GM19395 (cell line): ENCODE results near the gene IKBKG.
"Not testable (repeated sequence)": the region's sequence is repeated elsewhere in the genome, so short reads cannot be mapped to it uniquely, and the experiment has no call there.

Experiments
- ATAC-seq: cut with Tn5 transposase; IDR thresholded peaks from one replicate; pipeline ENCODE4 v1.9.1; 2021; ENCODE audit warnings: mild to moderate bottlenecking, moderate library complexity; ENCODE audit not compliant: unreplicated experiment

IKBKG gene

DNA sequence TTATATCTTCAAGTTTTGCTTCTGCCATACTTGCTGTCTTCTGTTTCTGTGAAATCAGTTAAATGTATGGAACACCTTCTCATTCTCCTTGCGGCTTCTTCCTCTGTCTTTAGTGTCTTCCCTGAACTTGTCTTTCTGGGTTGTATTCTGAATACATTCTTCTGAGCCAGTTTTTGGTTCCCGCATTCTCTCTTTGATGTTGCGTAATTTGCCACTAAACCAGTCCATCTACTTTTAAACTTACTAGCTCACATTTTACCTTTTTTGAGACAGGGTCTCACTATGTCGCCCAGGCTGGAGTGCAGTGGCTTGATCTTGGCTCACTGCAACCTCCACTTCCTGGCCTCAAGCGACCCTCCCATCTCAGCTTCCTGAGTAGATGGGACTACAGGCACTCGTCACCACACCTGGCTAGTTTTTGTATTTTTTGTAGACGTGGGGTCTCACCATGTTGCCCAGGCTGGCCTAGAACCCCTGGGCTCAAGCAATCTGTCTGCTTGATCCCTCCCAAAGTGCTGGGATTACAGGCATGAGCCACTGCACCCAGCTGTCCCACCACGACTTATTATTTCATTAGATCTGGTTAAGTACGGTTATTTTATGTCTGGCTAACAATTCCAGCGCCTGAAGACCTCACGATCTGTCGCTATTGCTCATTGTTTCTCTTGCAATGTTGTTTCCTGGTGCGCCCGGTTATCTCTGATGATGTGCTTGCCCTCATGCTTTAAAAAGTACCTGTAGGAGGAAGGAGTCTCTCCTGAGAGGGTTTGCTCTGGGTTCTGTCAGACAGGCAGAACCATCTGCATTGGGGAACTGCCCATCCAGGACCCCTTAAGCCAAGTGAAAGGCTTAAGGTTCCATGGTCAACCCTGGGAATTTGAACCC, 21.6 kb upstream of the IKBKG start:
- no peak for ATAC-seq

- ATAC-seq: no peak
Observed at GRCh38 chrX:154526901-154527675, 20.3 kb upstream of the IKBKG start.

- ATAC-seq: no peak
Observed at GRCh38 chrX:154529206-154529612, 18.2 kb upstream of the IKBKG start.

GRCh38 chrX:154530286-154530685, 17.1 kb upstream of the IKBKG start:
- no peak for ATAC-seq

DNA sequence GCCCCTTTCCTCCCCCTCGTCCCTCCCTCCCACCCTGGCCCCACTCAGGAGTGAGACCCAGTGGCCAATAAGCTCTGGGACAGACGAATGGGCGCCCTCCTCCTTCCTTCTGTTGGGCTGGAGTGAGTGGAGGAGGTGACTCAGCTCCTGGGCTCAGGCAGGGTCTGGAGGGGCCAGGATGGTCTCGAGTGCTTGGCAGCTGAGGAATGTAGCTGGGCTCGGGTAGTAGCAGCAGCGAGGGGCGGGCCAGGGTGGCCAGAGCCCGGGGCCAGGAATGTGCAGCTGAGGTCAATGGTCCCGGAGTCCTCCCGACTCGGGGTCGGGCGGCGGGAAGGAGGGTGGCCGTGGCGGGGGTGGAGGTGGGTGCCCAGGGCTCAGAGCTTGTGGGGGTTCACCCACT, 15.8 kb upstream of the IKBKG start:
- ATAC-seq: no peak

- ATAC-seq: no peak
Observed at GRCh38 chrX:154532690-154533089, 14.7 kb upstream of the IKBKG start.

DNA sequence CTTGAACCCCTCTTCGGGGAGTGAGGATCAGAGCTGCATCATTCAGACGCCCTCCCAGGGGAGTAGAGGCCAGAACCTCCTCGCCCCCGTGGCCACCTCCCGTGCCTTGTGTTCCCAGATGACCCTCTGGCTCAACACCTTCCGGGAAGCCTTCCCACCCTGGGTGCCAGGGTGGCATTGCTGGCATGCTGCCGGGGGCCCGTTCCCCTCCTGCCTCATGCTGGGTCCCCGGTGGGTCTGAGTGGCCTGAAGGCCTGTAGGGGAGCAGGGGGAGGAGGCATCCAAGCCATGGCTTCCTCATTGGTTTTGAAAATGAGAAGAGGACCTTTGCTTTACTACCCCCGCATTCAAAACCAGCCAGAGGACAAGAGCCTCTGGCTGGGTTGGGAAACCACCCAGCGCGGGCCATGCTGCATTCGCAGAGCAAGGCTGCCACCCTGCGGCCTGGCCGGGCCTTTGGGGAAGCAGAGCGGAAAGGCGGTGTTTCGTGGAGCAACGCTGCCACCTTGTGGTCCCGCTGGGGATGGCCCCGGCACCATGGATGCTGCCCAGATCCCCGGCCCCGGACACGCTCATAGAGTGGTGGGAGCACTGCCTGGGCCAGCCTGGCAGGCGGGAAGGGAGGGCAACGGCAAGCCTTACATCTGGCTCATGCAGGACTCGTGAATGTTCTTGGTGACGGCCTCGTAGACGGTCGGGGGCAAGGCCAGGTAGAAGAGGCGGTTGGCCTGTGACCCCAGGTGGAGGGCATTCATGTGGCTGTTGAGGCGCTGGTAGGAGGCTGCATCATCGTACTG, 12.7 kb upstream of the IKBKG start:
- ATAC-seq: peak; percentile 94

- ATAC-seq: no peak
Observed at GRCh38 chrX:154535892-154536291, 11.5 kb upstream of the IKBKG start.

DNA sequence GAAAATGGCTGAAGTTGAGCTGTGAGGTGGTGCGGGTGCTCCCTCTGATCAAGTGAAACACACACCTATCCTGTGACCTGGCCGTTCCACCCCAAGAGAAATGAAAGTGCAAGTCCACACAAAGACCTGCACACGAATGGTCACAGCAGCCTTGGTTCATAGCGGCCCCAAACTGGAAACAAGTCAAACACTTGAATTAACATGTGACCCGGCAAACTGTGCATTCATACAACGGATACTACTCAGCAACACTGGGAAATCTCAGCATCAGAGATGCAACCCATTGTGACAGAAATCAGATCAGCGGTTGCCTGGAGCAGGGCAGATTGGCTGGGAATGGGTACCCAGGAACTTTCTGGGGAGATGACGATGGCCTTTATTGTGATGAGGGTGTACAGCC, 8.3 kb upstream of the IKBKG start:
- ATAC-seq: no peak

DNA sequence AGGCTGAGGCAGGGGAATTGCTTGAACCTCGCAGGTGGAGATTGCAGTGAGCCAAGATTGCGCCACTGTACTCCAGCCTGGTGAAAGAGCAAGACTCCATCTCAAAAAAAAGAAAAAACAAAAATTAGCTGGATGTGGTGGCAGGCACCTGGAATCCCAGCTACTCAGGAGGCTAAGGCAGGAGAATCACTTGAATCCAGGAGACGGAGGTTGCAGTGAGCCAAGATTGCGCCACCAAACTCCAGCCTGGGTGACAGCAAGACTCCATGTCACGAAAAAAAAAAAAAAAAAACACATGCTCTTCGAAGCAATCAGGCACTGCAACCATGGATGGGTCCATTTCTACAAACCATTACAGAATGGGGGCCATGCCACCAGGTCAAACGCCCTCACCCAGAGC, 7.1 kb upstream of the IKBKG start:
- not testable (repeated sequence) for ATAC-seq

DNA sequence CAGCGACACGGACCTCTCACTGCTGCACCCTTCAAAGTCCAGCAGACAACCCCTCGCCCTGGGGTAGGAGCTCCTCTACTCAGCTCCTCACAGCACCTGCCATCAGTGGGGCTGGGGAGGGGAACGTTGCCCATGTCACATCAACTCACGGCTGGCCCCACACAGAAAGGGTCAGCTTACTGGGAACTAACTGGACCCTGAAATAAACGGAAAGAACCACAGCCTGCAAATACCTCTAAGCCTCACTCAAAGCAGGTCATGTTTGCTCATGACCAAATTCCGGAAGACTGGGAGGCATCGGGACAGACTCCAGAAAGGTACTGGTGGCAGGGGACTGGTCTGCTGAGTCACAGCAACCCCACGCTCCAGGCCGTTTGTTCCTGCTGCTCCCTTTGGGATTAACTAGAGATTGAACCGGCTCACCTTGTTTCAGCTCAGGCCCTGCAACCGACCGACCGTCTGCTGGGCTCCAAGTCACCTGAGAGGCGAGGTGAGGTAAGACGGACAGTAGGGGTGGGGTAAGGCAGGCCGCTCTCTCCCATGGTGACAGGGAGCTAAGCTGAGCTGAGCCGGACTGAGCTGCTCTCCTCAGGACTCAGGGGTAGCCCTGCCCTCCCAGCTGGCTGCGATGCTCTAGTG, 6.4 kb upstream of the IKBKG start:
- no peak for ATAC-seq

- ATAC-seq: no peak
Observed at GRCh38 chrX:154541589-154541895, 5.9 kb upstream of the IKBKG start.

- ATAC-seq: no peak
Observed at GRCh38 chrX:154541896-154542722, 5.3 kb upstream of the IKBKG start.

DNA sequence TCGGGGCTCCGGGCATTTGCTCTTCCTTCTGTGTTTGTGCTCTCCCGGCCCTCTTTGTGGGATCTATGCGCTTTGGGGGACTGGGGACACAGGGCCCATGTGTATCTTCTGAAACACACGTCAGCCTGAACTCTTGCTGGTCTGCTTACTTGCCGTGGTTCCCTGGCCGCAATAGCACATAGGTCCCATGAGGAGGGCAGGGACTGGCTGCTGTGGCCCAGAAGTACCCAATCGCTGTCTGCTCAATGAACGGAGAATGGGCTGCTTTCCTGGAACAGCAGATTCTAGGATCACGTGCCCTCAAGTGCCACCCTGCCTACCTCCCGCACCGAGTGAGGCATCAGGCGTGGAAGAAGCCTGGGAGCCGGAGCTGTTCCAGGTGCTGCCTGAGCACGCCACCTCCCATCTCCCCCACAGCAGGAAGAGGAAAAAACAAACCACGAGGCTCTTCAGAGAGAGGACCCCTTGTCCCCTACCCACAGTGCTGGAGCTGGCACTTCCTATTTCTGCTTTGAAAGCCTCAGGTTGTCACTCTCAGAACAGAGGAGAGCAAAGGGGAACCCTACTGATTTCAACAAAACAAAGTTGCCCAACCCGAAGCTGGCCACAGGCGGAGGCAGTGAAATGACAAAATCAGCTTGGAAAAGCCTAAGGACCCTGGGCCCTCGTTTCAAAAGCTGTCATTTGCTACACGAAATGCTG, 4.5 kb upstream of the IKBKG start:
- ATAC-seq: no peak

DNA sequence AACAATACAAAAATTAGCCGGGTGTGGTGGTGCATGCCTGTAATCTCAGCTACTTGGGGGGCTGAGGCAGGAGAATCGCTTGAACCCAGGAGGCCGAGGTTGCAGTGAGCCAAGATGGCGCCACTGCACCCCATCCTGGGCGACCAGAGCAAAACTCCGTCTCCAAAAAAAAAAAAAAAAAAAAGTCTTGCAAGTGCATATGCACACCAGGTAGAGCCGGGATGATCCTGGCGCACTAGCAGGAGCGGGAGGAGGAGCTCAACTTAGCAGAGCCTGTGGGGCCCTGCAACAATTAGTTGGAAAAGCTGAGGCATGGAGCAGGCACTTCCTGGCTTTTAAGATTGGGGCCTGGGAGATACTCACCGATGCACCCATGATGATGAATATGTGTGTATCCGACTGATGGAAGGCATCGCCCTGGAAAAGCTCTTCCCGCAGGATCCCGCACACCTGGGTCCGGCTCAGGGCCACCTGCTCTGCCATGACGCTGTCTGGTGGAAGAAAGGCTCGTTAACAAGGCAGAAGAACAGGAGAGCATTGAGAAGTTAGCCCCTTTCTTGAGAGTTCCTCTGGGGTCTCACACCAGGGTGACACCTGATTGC, 1.6 kb upstream of the IKBKG start:
- ATAC-seq: no peak

DNA sequence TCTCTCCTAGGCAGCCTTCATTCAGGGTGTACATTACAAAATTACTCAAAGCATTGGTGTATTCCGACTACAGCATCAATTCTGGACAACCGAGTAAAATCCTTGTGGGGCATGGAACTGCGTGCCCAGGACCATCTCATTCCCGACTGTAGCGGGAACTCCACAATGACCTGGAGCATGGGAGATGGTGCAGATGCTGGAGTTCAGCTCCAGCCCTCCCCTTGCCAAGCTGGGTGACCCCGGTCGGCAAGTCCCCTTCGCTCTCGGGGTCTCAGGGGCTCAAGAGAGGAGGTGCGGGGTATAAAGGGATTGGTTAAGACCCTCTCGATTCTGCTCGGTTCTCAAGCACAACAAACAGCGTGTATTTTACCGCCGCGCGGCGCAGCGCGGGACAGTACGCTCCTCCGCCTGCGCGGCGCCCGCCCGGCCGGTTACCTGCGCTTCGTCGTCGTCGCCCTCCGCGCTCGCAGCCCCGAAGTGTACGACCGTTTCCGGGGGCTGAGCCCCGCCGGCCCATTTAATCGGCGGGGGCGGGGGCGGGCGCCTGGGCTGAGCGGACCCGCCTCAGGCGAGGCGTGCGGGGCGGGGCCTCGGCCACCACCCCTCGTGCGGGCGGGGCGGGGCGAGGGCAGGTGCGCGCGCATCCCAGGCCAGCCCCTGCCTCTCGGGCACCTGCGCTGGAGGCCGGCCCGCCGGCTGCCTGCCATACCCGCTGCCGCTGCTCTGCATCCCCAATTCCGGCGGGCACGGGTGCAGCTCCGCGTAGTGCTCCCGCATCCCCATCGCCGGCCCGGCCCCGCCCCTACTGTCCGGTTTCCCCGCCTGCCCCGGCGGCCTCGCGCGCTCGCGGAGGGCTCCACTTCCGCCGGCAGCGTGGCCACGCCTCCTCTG, 821 bp upstream of the IKBKG start, which contains the start of gene G6PD:
G6PD (minus strand) TSS at position 493 of the 891 bp plus-strand sequence. CDS start 691 bp downstream, outside the sequence.
- ATAC-seq: peak; percentile 32

DNA sequence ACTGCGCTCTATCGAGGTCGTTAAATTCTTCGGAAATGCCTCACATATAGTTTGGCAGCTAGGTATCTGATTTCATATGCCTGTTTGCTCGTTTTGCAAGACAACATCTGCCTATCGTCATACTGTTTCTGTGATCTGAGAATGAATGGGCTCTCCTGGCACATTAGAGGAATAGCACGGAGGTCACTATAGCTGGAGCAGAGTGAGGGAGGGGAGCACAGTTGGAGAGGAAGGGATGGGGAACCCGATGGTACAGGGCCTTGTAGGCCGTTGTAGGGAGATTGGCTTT, 552 bp downstream of the IKBKG start:
- no peak for ATAC-seq

GRCh38 chrX:154549766-154550165, 2.3 kb downstream of the IKBKG start:
- no peak for ATAC-seq
